GM12875 (cell line): Measurements from ENCODE around the gene FRZB.
"Not testable (repeated sequence)": the region's sequence is repeated elsewhere in the genome, so short reads cannot be mapped to it uniquely, and the experiment has no call there.

Experiments used
- H3K4me3 ChIP-seq: one replicate; pipeline ENCODE4 v1.5.1; 2011; ENCODE audit warnings: low read depth, low read length, control low read depth
- CTCF ChIP-seq: IDR thresholded peaks from 2 replicates; pipeline ENCODE4 v1.5.1; 2011; ENCODE audit warnings: low read depth, mild to moderate bottlenecking, control low read depth, inconsistent platforms, low read length, moderate library complexity, borderline replicate concordance; ENCODE audit not compliant: insufficient read depth

Gene FRZB

GRCh38 chr2:182897137-182897536, 30.7 kb upstream of the FRZB start:
- no peak overlapping the region for H3K4me3 ChIP-seq
- TF ChIP-seq CTCF = no peak

- no peak overlapping the region for H3K4me3 ChIP-seq
- no peak for TF ChIP-seq CTCF
Observed at GRCh38 chr2:182895798-182896197, 29.4 kb upstream of the FRZB start.

- TF ChIP-seq CTCF = no peak
Observed at GRCh38 chr2:182895169-182895568, 28.7 kb upstream of the FRZB start.

GRCh38 chr2:182894174-182894573, 27.7 kb upstream of the FRZB start:
- no peak overlapping the region for H3K4me3 ChIP-seq
- no peak for TF ChIP-seq CTCF

More at GRCh38 chr2:182895169-182895568, 28.7 kb upstream of the FRZB start:
- H3K4me3 ChIP-seq = no peak overlapping the region

GRCh38 chr2:182893666-182894065, 27.2 kb upstream of the FRZB start:
- TF ChIP-seq CTCF = no peak
- no peak overlapping the region for H3K4me3 ChIP-seq

GRCh38 chr2:182893035-182893434, 26.6 kb upstream of the FRZB start:
- not testable (repeated sequence) for H3K4me3 ChIP-seq

GRCh38 chr2:182891611-182892010, 25.2 kb upstream of the FRZB start:
- no peak for TF ChIP-seq CTCF
- H3K4me3 ChIP-seq = no peak overlapping the region

GRCh38 chr2:182890773-182891378, 24.4 kb upstream of the FRZB start:
- no peak for TF ChIP-seq CTCF

More at GRCh38 chr2:182890773-182891378, 24.4 kb upstream of the FRZB start:
- H3K4me3 ChIP-seq = no peak overlapping the region
